CD4-positive, alpha-beta T cell (primary cell): ENCODE measurements around the gene ADAMTS17. TPM values are rescaled to one million over a fixed set of nuclear protein-coding genes. Genes with fewer than 3 reads are reported as not detected.

ENCODE experiments used
- ATAC-seq: fragments of 200-7000 bp; cut with Tn5 transposase; one replicate; pipeline ENCODE4 v1.10.0; 2022; ENCODE audit warnings: mild to moderate bottlenecking; ENCODE audit not compliant: poor library complexity
- CTCF ChIA-PET: fragments of 350-600 bp; sonication (Branson Sonifier 250); formaldehyde crosslinking; loops from one replicate; lab custom pipeline; 2021; ENCODE audit warnings: antibody characterized with exemption, inconsistent platforms; lab: Charles Lee
- POLR2A ChIA-PET: fragments of 350-600 bp; sonication (Branson Sonifier 250); formaldehyde crosslinking; loops from one replicate; lab custom pipeline; 2021; ENCODE audit warnings: antibody characterized with exemption, inconsistent platforms; lab: Charles Lee
- DNase-seq, 14 experiments: peaks; one replicate each; pipeline ENCODE4 v3.0.0-alpha.2; 2013 to 2020; ENCODE audit warnings: mixed read lengths in 2 of 14
- H3K27ac ChIP-seq, 2 donors: one replicate each; pipeline versions ENCODE4 v1.5.1 to v1.7.0; 2013; ENCODE audit warnings: low read length in 2 of 2, low read depth in 1 of 2, mild to moderate bottlenecking in 1 of 2
- H3K27me3 ChIP-seq, 2 experiments: 1 replicate in 1 of 2; 2 replicates in 1 of 2; pipeline versions ENCODE4 v1.6.1 to v1.7.0; 2013; ENCODE audit warnings: low read length in 2 of 2, control low read depth in 1 of 2, mild to moderate bottlenecking in 1 of 2, moderate library complexity in 1 of 2; ENCODE audit not compliant: insufficient read depth in 2 of 2, control insufficient read depth in 1 of 2
- H3K36me3 ChIP-seq: one replicate; pipeline ENCODE4 v1.6.1; 2013; ENCODE audit warnings: low read length, control low read depth; ENCODE audit not compliant: insufficient read depth
- H3K4me1 ChIP-seq: one replicate; pipeline ENCODE4 v1.6.1; 2013; ENCODE audit warnings: low read length, control low read depth; ENCODE audit not compliant: insufficient read depth
- H3K4me3 ChIP-seq: one replicate; pipeline ENCODE4 v1.5.1; 2013; ENCODE audit warnings: mild to moderate bottlenecking, low read length, moderate library complexity
- H3K9me3 ChIP-seq, 2 experiments: 1 replicate in 1 of 2; 2 replicates in 1 of 2; pipeline versions ENCODE4 v1.6.1 to v1.7.0; 2013; ENCODE audit warnings: low read length in 2 of 2, mild to moderate bottlenecking in 2 of 2, control low read depth in 1 of 2, moderate library complexity in 1 of 2; ENCODE audit not compliant: control insufficient read depth in 1 of 2, insufficient read depth in 1 of 2
- H3K27ac Mint-ChIP-seq: one replicate; pipeline ENCODE4 v1.8.0; 2020; ENCODE audit warnings: mixed read lengths
- H3K27me3 Mint-ChIP-seq: one replicate; pipeline ENCODE4 v1.8.0; 2021; ENCODE audit warnings: mixed read lengths
- H3K36me3 Mint-ChIP-seq: one replicate; pipeline ENCODE4 v1.8.0; 2021; ENCODE audit warnings: low read depth, mixed read lengths
- H3K4me1 Mint-ChIP-seq: one replicate; pipeline ENCODE4 v1.8.0; 2021; ENCODE audit warnings: low read depth, mixed read lengths
- H3K4me3 Mint-ChIP-seq: one replicate; pipeline ENCODE4 v1.8.0; 2020; ENCODE audit warnings: mild to moderate bottlenecking, mixed read lengths
- H3K9me3 Mint-ChIP-seq: one replicate; pipeline ENCODE4 v1.8.0; 2020; ENCODE audit warnings: mixed read lengths
- CTCF ChIP-seq: fragments of 200-600 bp; IDR thresholded peaks from one replicate; pipeline ENCODE4 v1.8.0; 2022; ENCODE audit warnings: antibody characterized with exemption, mild to moderate bottlenecking
- intact Hi-C, 2 experiments: fragments of 100-400 bp; cut with DNase I in 1 of 2; cut with micrococcal nuclease in 1 of 2; formaldehyde crosslinking; loops; one replicate each; pipeline versions ENCODE4 v1.15.1 to v1.9.0; 2023 to 2025; cut with DNase I, micrococcal nuclease
- total RNA-seq, 174 experiments: library from RNA in 2 of 174; stranded (reverse) in 2 of 174; gene quantifications; one replicate each; pipeline ENCODE4 v1.2.3 and lab custom pipeline; 2021 to 2026

ADAMTS17 gene
- total RNA-seq, 2 experiments from 2014 or later, result 9.9 to 13.2 TPM

DNA sequence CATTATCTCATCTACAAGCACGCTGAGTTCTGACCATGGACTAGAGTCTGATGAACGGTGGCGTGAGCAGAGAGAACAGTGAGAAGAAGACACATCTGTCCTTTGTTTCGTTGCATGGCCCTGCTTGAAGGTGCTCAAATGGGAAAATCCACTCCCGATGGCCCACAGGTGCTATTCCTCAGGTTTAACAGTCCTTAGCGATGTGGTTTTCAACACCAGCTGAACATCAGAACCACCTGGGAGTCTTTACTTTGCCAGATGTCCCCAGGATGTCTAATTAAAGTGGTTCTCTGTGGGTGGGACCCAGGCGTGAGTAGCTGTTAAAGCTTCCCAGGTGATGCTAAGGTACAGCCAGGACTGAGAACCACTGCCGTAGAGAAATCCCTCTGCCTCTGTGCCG is 13.0 kb downstream of the ADAMTS17 start:
- ATAC-seq (no peak), DNase-seq (no peak)
- ChIA-PET CTCF (interaction anchor here (2.4 kb wide), 1 partner anchor 14 kb away, joined by 6 read pairs; no protein-coding TSS in a partner anchor), POLR2A (no interaction called here)
- no peak overlapping the region for H3K27ac Mint-ChIP-seq
- H3K4me1 Mint-ChIP-seq, result peaks cover 67% of the 10 kb centered on the region
- no peaks in the 10 kb centered on the region for H3K27me3 ChIP-seq
- no peak overlapping the region for H3K27ac ChIP-seq
- peaks cover 52% of the 10 kb centered on the region for H3K4me1 ChIP-seq
- H3K9me3 ChIP-seq, result no peaks in the 10 kb centered on the region
- H3K36me3 Mint-ChIP-seq, result peaks cover 5% of the 10 kb centered on the region
- H3K4me3 ChIP-seq, result no peak overlapping the region
- no peaks in the 10 kb centered on the region for H3K9me3 Mint-ChIP-seq
- H3K4me3 Mint-ChIP-seq, result no peak overlapping the region
- TF ChIP-seq CTCF, result no peak
- no peaks in the 10 kb centered on the region for H3K36me3 ChIP-seq
- no peaks in the 10 kb centered on the region for H3K27me3 Mint-ChIP-seq
- intact Hi-C loops, result loop anchor here in 1 of 2 experiments (5.0 kb wide), 1 partner anchor 96 kb away; no protein-coding TSS in a partner anchor

DNA sequence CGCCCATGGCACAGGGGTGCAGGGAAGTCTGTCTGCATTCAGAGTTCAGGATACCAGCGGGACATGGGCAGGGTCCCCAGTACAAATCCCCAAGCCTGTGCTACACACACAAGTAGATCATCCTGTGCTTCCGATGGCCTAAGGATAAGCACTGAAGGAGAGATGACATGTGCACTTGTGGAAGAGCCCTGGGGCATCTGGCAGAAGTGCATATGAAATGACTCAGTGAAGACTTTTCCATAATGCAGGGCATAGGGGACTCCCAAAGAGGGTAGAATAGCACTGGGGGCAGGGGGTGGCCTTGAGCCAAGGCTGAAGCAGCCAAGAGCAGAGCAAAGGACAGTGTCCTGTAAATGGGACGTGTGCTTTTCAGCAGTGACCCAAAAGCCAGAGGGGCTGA is 22.9 kb downstream of the ADAMTS17 start:
- no peak for TF ChIP-seq CTCF
- no peaks in the 10 kb centered on the region for H3K27me3 ChIP-seq
- Mint-ChIP-seq H3K27me3 (no peaks in the 10 kb centered on the region), H3K9me3 (no peaks in the 10 kb centered on the region), H3K4me1 (no peaks in the 10 kb centered on the region), H3K36me3 (peaks cover 32% of the 10 kb centered on the region), H3K4me3 (no peak overlapping the region), H3K27ac (no peak overlapping the region)
- H3K27ac ChIP-seq, result no peak overlapping the region
- POLR2A ChIA-PET, result no interaction called here
- CTCF ChIA-PET, result no interaction called here
- ATAC-seq (no peak), DNase-seq (no peak)
- intact Hi-C loops, result no loop called here
- H3K4me3 ChIP-seq, result no peak overlapping the region
- no peaks in the 10 kb centered on the region for H3K4me1 ChIP-seq
- H3K36me3 ChIP-seq, result peaks cover 12% of the 10 kb centered on the region
- H3K9me3 ChIP-seq, result peaks cover 0 to 17% of the 10 kb centered on the region in 2 experiments

DNA sequence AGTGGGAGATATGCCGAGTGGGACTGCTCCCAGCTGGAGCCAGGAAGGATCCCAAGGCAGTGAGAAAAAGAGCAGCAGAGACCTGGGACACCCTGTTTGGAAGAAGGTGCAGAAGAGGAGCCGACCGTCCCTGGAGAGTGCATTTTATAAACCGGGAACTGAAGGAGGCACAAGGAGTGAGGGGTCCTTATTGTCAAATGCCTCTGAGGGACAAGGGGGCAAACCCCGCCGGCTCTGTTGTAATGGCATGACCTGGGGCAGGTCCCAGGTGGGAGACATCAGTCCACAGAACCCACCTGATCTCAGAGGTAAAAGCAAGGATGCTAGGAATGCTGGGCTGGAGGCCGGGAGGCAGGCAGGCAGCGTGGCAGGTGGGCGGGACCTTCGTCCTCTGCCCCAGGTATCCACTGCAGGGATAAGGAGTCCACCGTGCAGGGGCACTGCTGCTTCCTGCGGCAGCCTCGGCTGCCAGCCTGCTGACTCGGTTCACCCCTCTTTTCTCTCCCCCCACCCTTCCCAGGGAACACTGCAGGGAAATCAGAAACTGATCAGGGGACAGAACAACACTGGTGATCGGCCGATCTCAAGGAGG is 26.9 kb downstream of the ADAMTS17 start:
- Mint-ChIP-seq H3K9me3 (no peaks in the 10 kb centered on the region), H3K27me3 (no peaks in the 10 kb centered on the region), H3K4me1 (no peaks in the 10 kb centered on the region), H3K27ac (no peak overlapping the region), H3K36me3 (peaks cover 27% of the 10 kb centered on the region), H3K4me3 (no peak overlapping the region)
- Histone ChIP-seq H3K4me1 (no peaks in the 10 kb centered on the region), H3K36me3 (peaks cover 15% of the 10 kb centered on the region), H3K4me3 (no peak overlapping the region), H3K27me3 (no peaks in the 10 kb centered on the region), H3K27ac (no peak overlapping the region), H3K9me3 (peaks cover 0 to 22% of the 10 kb centered on the region in 2 experiments)
- ATAC-seq (no peak), DNase-seq (no peak)
- ChIA-PET CTCF (no interaction called here), POLR2A (no interaction called here)
- no peak for TF ChIP-seq CTCF
- intact Hi-C loops, result loop anchor here in 1 of 2 experiments (5.0 kb wide), 1 partner anchor 53 kb away; no protein-coding TSS in a partner anchor
